Activated CD8-positive, alpha-beta memory T cell treated with anti-CD3 and anti-CD28 coated beads for 24 hours (primary cell): Measurements from ENCODE around the gene WBP1L.

ENCODE experiments used
- DNase-seq: peaks from one replicate; pipeline ENCODE4 v3.0.0-alpha.2; 2020

The WBP1L gene

DNA sequence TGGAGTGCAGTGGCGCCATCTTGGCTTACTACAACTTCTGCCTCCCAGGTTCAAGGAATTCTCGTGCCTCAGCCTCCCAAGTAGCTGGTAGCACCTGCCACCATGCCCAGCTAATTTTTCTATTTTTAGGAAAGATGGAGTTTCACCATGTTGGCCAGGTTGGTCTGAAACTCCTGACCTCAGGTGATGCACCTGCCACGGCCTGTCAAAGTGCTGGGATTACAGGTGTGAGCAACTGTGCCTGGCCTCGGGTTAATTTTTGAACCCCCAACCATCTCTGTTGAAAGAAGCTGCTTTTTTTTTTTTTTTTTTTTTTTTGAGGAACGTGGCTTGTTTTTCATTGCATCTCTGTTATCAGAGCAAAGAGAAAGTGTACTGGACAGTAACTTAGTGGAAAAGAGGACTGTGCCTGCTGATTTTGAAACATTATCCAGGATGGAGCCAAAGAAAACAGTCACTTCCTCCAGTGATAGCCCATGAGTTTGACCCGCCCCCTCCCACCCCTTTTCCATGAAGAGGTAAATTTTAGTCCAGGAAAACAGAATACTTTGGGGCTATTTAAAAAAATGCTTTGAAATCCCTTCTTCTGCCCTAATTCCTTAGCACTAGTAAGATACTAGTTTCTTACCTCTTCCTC lies 38.3 kb downstream of the WBP1L start:
- no peak for DNase-seq

DNA sequence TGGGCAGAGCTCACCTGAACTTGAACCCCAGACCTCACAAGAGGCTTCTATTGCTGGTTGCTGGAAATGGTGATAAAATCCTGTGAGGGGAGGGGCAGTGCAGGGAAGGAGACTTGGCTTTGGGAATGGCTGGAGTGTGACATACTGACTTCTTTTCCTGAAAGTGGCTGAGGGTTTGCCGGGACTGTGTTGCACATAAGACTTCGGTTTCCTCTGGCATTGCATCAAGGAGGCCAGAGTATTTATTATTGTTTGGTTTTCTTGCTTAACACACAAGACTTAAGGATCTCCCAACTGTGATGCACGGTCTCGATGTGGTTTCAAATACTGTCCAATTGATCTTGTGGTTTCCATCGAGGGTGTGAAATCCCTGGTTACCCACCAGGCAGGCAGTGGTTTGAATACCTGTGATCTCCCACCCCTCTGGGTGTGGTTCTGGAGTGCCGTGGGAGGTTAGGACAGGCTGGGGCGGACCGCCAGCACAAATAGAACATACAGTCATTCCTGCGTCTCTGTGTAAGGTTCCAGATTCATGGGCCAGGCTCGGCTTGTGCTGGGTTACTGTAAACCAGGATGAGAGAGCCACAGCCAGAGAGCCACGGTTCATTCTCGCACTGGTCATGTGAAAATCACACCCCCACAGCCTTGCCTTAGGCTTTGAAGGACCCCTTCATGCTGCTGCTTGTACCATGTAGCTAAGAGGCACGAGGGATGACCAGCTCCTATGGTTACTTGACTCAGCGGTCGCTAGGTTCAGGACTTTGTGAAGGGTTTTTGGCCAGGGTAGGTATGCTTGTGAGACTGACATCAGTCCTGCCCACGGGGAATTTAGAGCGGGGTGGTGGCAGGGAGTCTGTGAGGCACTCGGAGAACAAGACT lies 39.2 kb downstream of the WBP1L start:
- DNase-seq: no peak

DNA sequence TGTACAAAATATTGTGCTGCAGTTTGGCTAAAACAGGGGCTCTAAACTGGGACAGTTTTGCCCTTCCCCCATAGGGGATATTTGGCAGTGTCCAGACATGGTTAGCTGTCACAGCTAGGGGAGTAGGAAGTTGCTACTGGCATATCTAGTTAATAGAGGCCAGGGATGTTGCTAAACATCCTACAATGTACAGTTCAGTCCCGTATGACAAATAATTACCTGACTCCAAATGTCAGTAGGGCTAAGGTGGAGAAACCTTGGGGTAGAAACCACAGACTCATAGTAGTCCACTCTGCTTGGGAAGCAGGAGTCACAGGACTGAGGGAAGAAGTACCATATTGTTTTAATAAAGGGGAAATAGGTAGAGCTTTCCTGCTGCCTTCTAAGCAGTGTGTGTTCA lies 39.8 kb downstream of the WBP1L start:
- no peak for DNase-seq

GRCh38 chr10:102785818-102786217 lies 42.1 kb downstream of the WBP1L start:
- DNase-seq: no peak

DNA sequence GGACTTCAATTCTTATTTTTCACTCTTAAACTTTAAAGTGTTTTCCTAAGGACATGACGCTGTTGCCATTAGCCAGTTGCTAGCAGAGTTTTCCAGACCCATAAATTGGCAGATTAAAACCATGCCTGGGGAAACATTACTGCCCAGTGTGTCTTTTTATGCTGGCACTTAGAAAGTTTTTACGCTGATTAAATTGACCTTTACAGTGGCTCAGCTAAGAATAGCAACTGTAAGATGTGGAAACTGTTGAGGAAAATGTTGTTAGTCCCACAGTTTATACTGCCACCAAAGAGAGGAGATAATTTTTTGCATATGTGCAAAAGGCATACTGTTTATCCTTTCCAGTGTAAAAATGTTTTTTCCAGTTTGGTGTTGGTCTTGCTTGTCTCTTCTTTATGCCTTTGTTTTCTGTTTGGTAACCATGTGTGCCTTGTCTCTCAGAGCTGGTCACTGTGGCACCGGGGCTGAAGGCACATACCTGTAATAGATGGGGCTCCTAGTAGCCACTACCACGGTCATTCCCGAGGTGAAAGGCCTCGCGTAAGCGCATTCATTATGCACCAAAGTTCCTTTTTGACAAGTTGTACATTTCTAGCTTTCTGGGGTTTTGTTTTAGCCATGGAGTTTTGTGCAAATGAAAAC lies 48.1 kb downstream of the WBP1L start:
- DNase-seq: no peak

DNA sequence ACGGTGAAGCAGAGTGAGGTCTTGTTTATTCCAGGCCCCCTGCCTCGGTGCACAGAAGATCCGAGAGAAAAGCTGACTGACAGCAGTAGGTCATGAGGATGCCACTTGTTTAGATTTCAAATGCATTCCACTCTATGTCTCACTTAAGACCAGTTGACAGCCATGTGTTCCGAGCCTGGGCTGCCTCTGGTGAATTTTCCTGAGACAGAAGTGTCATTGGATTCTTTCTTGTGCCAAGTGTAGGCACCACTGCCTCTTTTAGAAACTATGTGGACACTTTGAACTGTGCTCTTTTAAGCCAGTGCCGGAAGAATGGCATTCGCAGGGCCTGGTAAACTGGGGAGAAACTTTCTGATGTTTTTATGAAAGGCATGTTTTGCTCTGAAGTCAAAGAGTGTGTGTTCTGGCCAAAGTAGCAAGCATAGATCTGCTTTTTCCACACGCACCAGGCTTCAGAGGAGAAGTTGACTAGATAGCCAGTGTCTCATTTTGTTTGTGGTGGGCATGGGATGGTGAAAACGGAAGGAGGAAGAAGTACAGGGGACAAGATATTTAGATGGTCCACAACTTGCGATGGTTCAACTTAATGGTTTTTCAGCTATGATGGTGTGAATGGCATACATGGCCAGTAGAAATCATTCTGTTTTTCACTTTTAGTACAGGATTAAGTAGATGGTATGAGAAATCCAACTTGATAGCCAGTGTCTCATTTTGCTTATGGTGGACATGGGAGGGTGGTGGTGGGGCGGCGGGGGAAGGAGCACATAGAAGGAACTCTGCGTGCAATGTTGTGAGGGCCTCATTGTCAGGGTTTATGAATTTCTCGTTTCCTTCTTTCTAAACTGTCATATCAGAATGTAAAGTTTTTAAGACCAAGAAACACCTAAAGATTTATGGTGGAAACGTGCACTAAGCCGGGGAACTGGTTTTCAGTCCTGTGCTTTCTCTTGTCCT lies 52.0 kb downstream of the WBP1L start:
- no peak for DNase-seq

GRCh38 chr10:102796407-102797176 lies 52.8 kb downstream of the WBP1L start:
- DNase-seq: peak; percentile 73

DNA sequence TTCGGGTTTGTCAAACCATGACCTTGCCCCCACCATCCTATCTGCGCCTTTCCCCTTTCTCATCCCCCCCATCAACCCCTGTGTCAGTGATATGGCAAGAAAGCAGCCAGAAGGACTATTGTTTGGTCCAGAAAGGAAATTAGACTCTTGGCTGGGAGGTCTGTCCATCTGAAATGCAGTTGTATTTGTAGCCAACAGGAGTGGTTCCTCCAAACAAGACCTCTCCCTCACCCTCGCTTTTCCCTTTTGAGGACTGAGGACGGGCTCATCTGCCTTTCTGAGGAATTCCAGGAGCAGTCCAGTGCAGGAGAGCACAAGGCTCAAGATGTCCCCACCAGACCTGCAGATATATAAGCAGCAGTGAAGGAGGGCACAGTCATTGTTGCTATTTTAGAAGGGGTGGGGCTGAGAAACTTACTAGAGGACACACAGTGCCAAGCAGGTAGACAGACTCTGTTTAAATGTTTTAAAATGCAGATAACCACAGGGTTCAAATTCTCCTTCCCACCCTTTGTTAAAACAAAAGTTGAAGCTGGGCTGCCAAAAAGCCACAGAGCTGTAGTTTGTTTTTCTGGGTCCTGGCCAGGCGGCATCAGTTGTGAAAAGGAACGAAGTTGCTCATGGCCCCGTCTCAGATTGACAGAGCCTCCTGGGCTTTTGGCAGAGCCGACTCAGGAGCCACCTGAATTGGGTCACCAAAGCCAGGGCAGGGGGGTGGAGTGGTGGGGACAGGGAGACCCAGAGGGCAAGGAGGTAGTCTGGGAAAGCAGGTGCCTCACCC lies 56.1 kb downstream of the WBP1L start:
- DNase-seq: no peak

- no peak for DNase-seq
These were observed 57.0 kb downstream of the WBP1L start for GRCh38 chr10:102800611-102801335.

GRCh38 chr10:102801496-102801895 lies 57.7 kb downstream of the WBP1L start:
- no peak for DNase-seq

DNA sequence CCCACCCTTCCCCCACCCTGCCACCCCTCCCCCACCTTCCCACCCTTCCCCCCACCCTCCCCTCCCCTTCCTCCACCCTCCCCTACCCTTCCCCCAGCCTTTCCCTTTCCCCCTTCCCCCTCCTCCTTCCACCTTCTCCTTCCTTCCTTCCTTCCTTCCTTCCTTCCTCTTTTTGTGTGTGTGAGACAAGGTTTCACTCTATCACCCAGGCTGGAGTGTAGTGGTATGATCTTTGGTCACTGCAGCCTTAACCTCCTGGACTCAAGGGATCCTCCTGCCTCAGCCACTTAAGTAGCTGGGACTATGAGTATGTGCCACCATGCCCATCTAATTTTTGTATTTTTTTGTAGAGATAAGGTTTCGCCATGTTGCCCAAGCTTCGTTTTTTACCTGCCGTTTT lies 58.2 kb downstream of the WBP1L start:
- DNase-seq: no peak

- no peak for DNase-seq
These were observed 59.3 kb downstream of the WBP1L start for GRCh38 chr10:102802920-102803534.

- DNase-seq: no peak
These were observed 60.8 kb downstream of the WBP1L start for GRCh38 chr10:102804382-102805055.

DNA sequence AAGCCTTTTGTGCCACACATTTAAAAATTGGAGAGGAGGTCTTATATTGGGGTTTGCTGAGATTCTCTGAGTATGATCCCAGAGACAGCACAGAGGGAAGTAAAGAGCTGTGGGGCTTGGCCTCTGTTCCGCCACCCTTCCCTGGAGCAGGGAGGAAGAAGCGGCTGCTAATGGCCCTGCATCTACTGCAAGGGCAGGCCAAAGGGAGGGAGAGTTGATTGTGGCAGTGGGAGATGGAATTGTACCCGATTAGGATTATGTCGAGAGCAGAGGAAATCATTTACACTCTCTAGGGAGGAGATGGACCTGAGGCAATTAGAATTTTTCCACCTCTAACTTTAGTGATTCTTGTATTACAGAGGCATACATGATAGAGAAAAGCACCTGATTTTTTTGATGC lies 64.6 kb downstream of the WBP1L start:
- DNase-seq: no peak

GRCh38 chr10:102811346-102811745 lies 67.6 kb downstream of the WBP1L start:
- DNase-seq: no peak

GRCh38 chr10:102812231-102812876 lies 68.6 kb downstream of the WBP1L start:
- no peak for DNase-seq

GRCh38 chr10:102813017-102813541 lies 69.3 kb downstream of the WBP1L start:
- no peak for DNase-seq

GRCh38 chr10:102813734-102814452 lies 70.1 kb downstream of the WBP1L start:
- no peak for DNase-seq
